ENCODE results near the gene PGLYRP4.

- TF ChIP-seq FOXA1 (IDR thresholded peaks at IDR 0.05) (no peak), LEF1 (IDR thresholded peaks at IDR 0.05; ENCODE audit: borderline replicate concordance) (no peak), ELF4 (IDR thresholded peaks at IDR 0.05) (no peak), SP1 (IDR thresholded peaks at IDR 0.05) (no peak), BHLHE40 (IDR thresholded peaks at IDR 0.05; ENCODE audit: borderline replicate concordance) (no peak)
These were observed 19.9 kb upstream of the PGLYRP4 start for GRCh38 chr1:153368495-153368894.
